H1 (cell line): ENCODE measurements around the gene SLC35F1. TPM values are rescaled to one million over a fixed set of nuclear protein-coding genes. Genes with fewer than 3 reads are reported as not detected.

Experiments used
- CTCF ChIA-PET: fragments of 300-600 bp; sonication (Branson Sonifier 250); formaldehyde crosslinking; loops from one replicate; lab custom pipeline; 2021; ENCODE audit not compliant: partially characterized antibody; lab: Charles Lee
- POLR2A ChIA-PET: fragments of 300-600 bp; sonication (Branson Sonifier 250); formaldehyde crosslinking; loops from one replicate; lab custom pipeline; 2021; ENCODE audit warnings: inconsistent platforms; ENCODE audit not compliant: partially characterized antibody; lab: Charles Lee
- DNase-seq, 2 experiments: peaks; one replicate each; pipeline versions ENCODE4 v3.0.0 to v3.0.0-alpha.2; 2010 to 2022; ENCODE audit warnings: low spot score in 2 of 2, low read depth in 1 of 2, mixed read lengths in 1 of 2
- FAIRE-seq: peaks from 2 replicates; lab custom pipeline; 2011; peaks lifted over from hg19 to GRCh38; lab: Jason Lieb, UNC
- H2AFZ ChIP-seq: 2 replicates; pipeline ENCODE4 v1.8.1; 2012; ENCODE audit warnings: low read length, inconsistent platforms
- H2AK5ac ChIP-seq: 2 replicates; pipeline ENCODE4 v1.6.1; 2013; ENCODE audit warnings: low read depth, low read length
- H2BK120ac ChIP-seq: replicated peaks from 2 replicates; pipeline ENCODE3; 2013; ENCODE audit warnings: low read depth, low read length, inconsistent platforms
- H2BK12ac ChIP-seq: 2 replicates; pipeline ENCODE4 v1.6.1; 2013; ENCODE audit warnings: low read depth, low read length
- H2BK15ac ChIP-seq: 2 replicates; pipeline ENCODE4 v1.6.1; 2013; ENCODE audit warnings: low read length
- H2BK20ac ChIP-seq: 2 replicates; pipeline ENCODE4 v1.6.1; 2013; ENCODE audit warnings: low read length
- H2BK5ac ChIP-seq: 2 replicates; pipeline ENCODE4 v1.6.1; 2013; ENCODE audit warnings: low read depth, low read length
- H3K14ac ChIP-seq: 2 replicates; pipeline ENCODE4 v1.6.1; 2013; ENCODE audit warnings: inconsistent platforms; ENCODE audit not compliant: insufficient read length
- H3K18ac ChIP-seq: 2 replicates; pipeline ENCODE4 v1.6.1; 2013; ENCODE audit warnings: low read length; ENCODE audit errors: extremely low read depth
- H3K23ac ChIP-seq: 2 replicates; pipeline ENCODE4 v1.6.1; 2013; ENCODE audit warnings: inconsistent platforms; ENCODE audit not compliant: insufficient read length
- H3K23me2 ChIP-seq: 2 replicates; pipeline ENCODE4 v1.6.1; 2013; ENCODE audit warnings: low read depth, low read length
- H3K27ac ChIP-seq: 2 replicates; pipeline ENCODE4 v1.6.1; 2011; ENCODE audit warnings: low read depth, low read length, inconsistent platforms
- H3K27me3 ChIP-seq, 4 experiments: replicated peaks in 1 of 4; 1 replicate in 1 of 4; 2 replicates in 3 of 4; pipeline versions ENCODE4 v1.6.1 to v1.8.1; 2011 to 2013; ENCODE audit warnings: low read length in 3 of 4, mild to moderate bottlenecking in 3 of 4, inconsistent platforms in 2 of 4, mixed read lengths in 2 of 4, moderate library complexity in 1 of 4; ENCODE audit not compliant: control insufficient read depth in 3 of 4, insufficient read depth in 3 of 4; ENCODE audit errors: extremely low read depth in 1 of 4
- H3K36me3 ChIP-seq, 4 experiments: 2 replicates each; pipeline versions ENCODE4 v1.6.1 to v1.8.1; 2011 to 2013; ENCODE audit warnings: mild to moderate bottlenecking in 4 of 4, low read length in 3 of 4, moderate library complexity in 2 of 4, control low read depth in 1 of 4, inconsistent platforms in 1 of 4; ENCODE audit not compliant: insufficient read depth in 4 of 4, control insufficient read depth in 2 of 4
- H3K4ac ChIP-seq: replicated peaks from 2 replicates; pipeline ENCODE3; 2013; ENCODE audit warnings: low read length, low read depth, mixed read lengths, inconsistent platforms; ENCODE audit not compliant: insufficient read length
- H3K4me1 ChIP-seq, 4 experiments: replicated peaks in 1 of 4; 1 replicate in 1 of 4; 2 replicates in 3 of 4; pipeline versions ENCODE4 v1.6.1 to v1.8.1; 2011 to 2013; ENCODE audit warnings: low read length in 3 of 4, inconsistent platforms in 2 of 4, mixed read lengths in 1 of 4; ENCODE audit not compliant: insufficient read depth in 4 of 4, control insufficient read depth in 3 of 4
- H3K4me2 ChIP-seq, 2 experiments: 2 replicates each; pipeline versions ENCODE4 v1.6.1 to v1.8.1; 2011 to 2013; ENCODE audit warnings: low read depth in 2 of 2, low read length in 2 of 2, control low read depth in 1 of 2, inconsistent platforms in 1 of 2, mild to moderate bottlenecking in 1 of 2; ENCODE audit not compliant: insufficient read depth in 1 of 2
- H3K4me3 ChIP-seq, 4 experiments: fragments of 200-600, 300-600 bp in 1 of 4; sonication (generic), shearing (Covaris generic), sonication (Bioruptor Twin) in 1 of 4; 2 replicates each; pipeline versions ENCODE4 v1.5.1 to v1.8.1; 2011 to 2016; ENCODE audit warnings: low read length in 4 of 4, low read depth in 3 of 4, control low read depth in 2 of 4, inconsistent platforms in 2 of 4, mild to moderate bottlenecking in 2 of 4, mixed read lengths in 1 of 4, moderate library complexity in 1 of 4; ENCODE audit not compliant: insufficient read depth in 2 of 4; ENCODE audit errors: extremely low read depth in 1 of 4
- H3K56ac ChIP-seq: replicated peaks from 2 replicates; pipeline ENCODE3; 2013; ENCODE audit warnings: low read depth, mild to moderate bottlenecking, mixed read lengths, low read length, inconsistent platforms; ENCODE audit not compliant: insufficient read length
- H3K79me1 ChIP-seq: 2 replicates; pipeline ENCODE4 v1.6.1; 2013; ENCODE audit warnings: low read depth, low read length, control low read depth
- H3K79me2 ChIP-seq, 2 experiments: 2 replicates each; pipeline versions ENCODE4 v1.6.1 to v1.8.1; 2012 to 2013; ENCODE audit warnings: low read length in 2 of 2, mild to moderate bottlenecking in 2 of 2, inconsistent platforms in 1 of 2; ENCODE audit not compliant: insufficient read depth in 2 of 2, control insufficient read depth in 1 of 2
- H3K9ac ChIP-seq, 4 experiments: replicated peaks in 1 of 4; 1 replicate in 1 of 4; 2 replicates in 3 of 4; pipeline versions ENCODE4 v1.6.1 to v1.8.1; 2011 to 2013; ENCODE audit warnings: low read depth in 3 of 4, low read length in 3 of 4, control low read depth in 2 of 4, mild to moderate bottlenecking in 2 of 4, moderate library complexity in 2 of 4, inconsistent platforms in 1 of 4; ENCODE audit errors: extremely low read depth in 1 of 4
- H3K9me3 ChIP-seq, 2 experiments: 2 replicates each; pipeline versions ENCODE4 v1.6.1 to v1.8.1; 2012 to 2013; ENCODE audit warnings: mild to moderate bottlenecking in 2 of 2, moderate library complexity in 2 of 2, control low read depth in 1 of 2, inconsistent platforms in 1 of 2, low read depth in 1 of 2, low read length in 1 of 2, mixed read lengths in 1 of 2; ENCODE audit not compliant: insufficient read depth in 2 of 2
- H4K20me1 ChIP-seq, 2 experiments: replicated peaks in 1 of 2; 2 replicates each; pipeline versions ENCODE3 to v1.8.1; 2011 to 2013; ENCODE audit warnings: inconsistent platforms in 2 of 2, low read length in 2 of 2, mild to moderate bottlenecking in 1 of 2; ENCODE audit not compliant: insufficient read depth in 2 of 2, control insufficient read depth in 1 of 2
- H4K5ac ChIP-seq: 2 replicates; pipeline ENCODE4 v1.6.1; 2013; ENCODE audit warnings: low read length, low read depth, mixed read lengths, inconsistent platforms; ENCODE audit not compliant: insufficient read length
- H4K8ac ChIP-seq: 2 replicates; pipeline ENCODE4 v1.8.0; 2013; ENCODE audit warnings: mild to moderate bottlenecking, moderate library complexity, low read length, inconsistent platforms; ENCODE audit not compliant: insufficient read depth; ENCODE audit errors: extremely low read depth
- H4K91ac ChIP-seq: replicated peaks from 2 replicates; pipeline ENCODE3; 2013; ENCODE audit warnings: low read length, mixed read lengths, inconsistent platforms; ENCODE audit not compliant: insufficient read length
- CTBP2 ChIP-seq: IDR thresholded peaks from 2 replicates; pipeline ENCODE4 v1.7.0; 2011; ENCODE audit warnings: borderline replicate concordance, mild to moderate bottlenecking, moderate library complexity, mixed read lengths, low read length; ENCODE audit not compliant: insufficient read depth, insufficient read length
- GTF2F1 ChIP-seq: IDR thresholded peaks from 2 replicates; pipeline ENCODE4 v1.6.1; 2012; ENCODE audit warnings: low read depth, low read length, improper control_type of control experiment, borderline replicate concordance
- JUN ChIP-seq: IDR thresholded peaks from 2 replicates; pipeline ENCODE4 v1.6.1; 2011; ENCODE audit warnings: low read depth, mild to moderate bottlenecking, improper control_type of control experiment, low read length
- MAFK ChIP-seq: IDR thresholded peaks from 2 replicates; pipeline ENCODE4 v1.6.1; 2012; ENCODE audit warnings: low read depth, mild to moderate bottlenecking, improper control_type of control experiment, low read length
- RFX5 ChIP-seq: IDR thresholded peaks from 2 replicates; pipeline ENCODE4 v1.6.1; 2011; ENCODE audit warnings: low read depth, low read length, improper control_type of control experiment, borderline replicate concordance
- RNF2 ChIP-seq: fragments of 200-900, 300-1000 bp; sonication (generic); IDR thresholded peaks from 2 replicates; pipeline ENCODE4 v1.7.1; 2016; ENCODE audit warnings: borderline replicate concordance, low read depth, mild to moderate bottlenecking, antibody characterized with exemption, low read length; ENCODE audit not compliant: poor library complexity, severe bottlenecking; ENCODE audit errors: missing control alignments
- SAP30 ChIP-seq: fragments of 300-600 bp; sonication (generic); IDR thresholded peaks from 2 replicates; pipeline ENCODE4 v1.7.1; 2012; ENCODE audit warnings: low read length, moderate library complexity, mild to moderate bottlenecking, inconsistent platforms; ENCODE audit not compliant: insufficient read depth, insufficient replicate concordance
- SUZ12 ChIP-seq: fragments of 200-600 bp; sonication (generic); IDR thresholded peaks from 2 replicates; pipeline ENCODE4 v1.6.1; 2012; ENCODE audit warnings: mild to moderate bottlenecking, inconsistent platforms, low read length, moderate library complexity, mixed read lengths
- WGBS, 2 experiments: shearing (Covaris generic) in 1 of 2; methylation state at CpG; one replicate each; pipeline versions ENCODE4 v1.1.6 to v1.1.7; 2013 to 2015; ENCODE audit warnings: low lambda C conversion rate in 2 of 2, mixed read lengths in 2 of 2, inconsistent platforms in 1 of 2, low coverage in 1 of 2, missing lambda C conversion rate in 1 of 2; ENCODE audit not compliant: insufficient replicate concordance in 2 of 2, insufficient coverage in 1 of 2, insufficient read length in 1 of 2; ENCODE audit errors: extremely low coverage in 1 of 2, missing lambda C conversion rate in 1 of 2; 5-methylcytosine and 5-hydroxymethylcytosine counted together
- polyA plus RNA-seq, 7 experiments: library from polyadenylated mRNA; depleted of rRNA in 3 of 7; stranded (reverse) in 5 of 7; unstranded in 2 of 7; fragments of >200 nt in 5 of 7; fragments of 200-250 nt in 2 of 7; gene quantifications; 1 replicate in 5 of 7; 2 replicates in 1 of 7; 4 replicates in 1 of 7; pipeline versions ENCODE4 v1.2.1 to v1.2.3, GENCODE V29; 2011 to 2013; ENCODE audit warnings: missing spikeins in 2 of 7, mixed read lengths in 2 of 7
- total RNA-seq: library from RNA; stranded (reverse); fragmentation: NEBNext Ultra II Directional; extraction: Animal tissue kit (Norgen Biotek cat#: 25700); gene quantifications from 2 replicates; pipeline ENCODE4 v1.2.1, GENCODE V29; 2021

The SLC35F1 gene
- total and polyA plus RNA-seq, 2 of the 8 experiments (the other 6 are each of a cell fraction or from before 2014, with no cell fraction given) = 7.0 to 10.0 TPM

GRCh38 chr6:118012944-118013343, 105.9 kb downstream of the SLC35F1 start:
- Histone ChIP-seq H4K20me1 (no peaks in the 10 kb centered on the region), H4K91ac (no peak overlapping the region), H3K4me1 (no peaks in the 10 kb centered on the region), H3K79me2 (no peaks in the 10 kb centered on the region), H3K23ac (no peak overlapping the region), H2BK20ac (no peak overlapping the region), H3K4me2 (no peak overlapping the region), H3K27me3 (no peaks in the 10 kb centered on the region), H3K4ac (no peak overlapping the region), H3K4me3 (no peak overlapping the region), H2AK5ac (no peak overlapping the region), H2AFZ (no peak overlapping the region), H2BK15ac (no peak overlapping the region), H4K5ac (no peak overlapping the region), H3K14ac (no peak overlapping the region), H2BK12ac (no peak overlapping the region), H3K27ac (no peak overlapping the region), H3K9me3 (peaks cover 0 to 5% of the 10 kb centered on the region in 2 experiments; a peak in 1 of 4 replicates), H3K36me3 (no peaks in the 10 kb centered on the region), H2BK5ac (no peak overlapping the region), H2BK120ac (no peak overlapping the region), H3K23me2 (no peaks in the 10 kb centered on the region), H3K79me1 (no peaks in the 10 kb centered on the region), H3K18ac (no peak overlapping the region), H3K56ac (no peak overlapping the region), H3K9ac (no peak overlapping the region), H4K8ac (no peak overlapping the region)
- no peak for FAIRE-seq
- 84% methylated on average over 5 of the region's 5 CpGs; no CpG with 5 or more reads in 1 of the 2 experiments for WGBS, 2 experiments
- DNase-seq = no peak
- CTCF ChIA-PET = no interaction called here
- TF ChIP-seq CTBP2 (no peak), RNF2 (no peak), MAFK (no peak), GTF2F1 (no peak), SUZ12 (no peak), RFX5 (no peak), JUN (no peak), SAP30 (no peak)
- POLR2A ChIA-PET = no interaction called here
